Measurements from ENCODE around the gene TENM3. TPM values are rescaled to one million over a fixed set of nuclear protein-coding genes. Genes with fewer than 3 reads are reported as not detected.

TENM3 gene
- total and polyA plus RNA-seq, 2 of the 8 experiments (the other 6 are each of a cell fraction or from before 2014, with no cell fraction given): 36.9 to 69.3 TPM

GRCh38 chr4:182205306-182205705, 37.9 kb upstream of the TENM3 start (continued):
- no peak for TF ChIP-seq CHD7 (IDR thresholded peaks at IDR 0.05; ENCODE audit: insufficient replicate concordance, low read length)
- no peak for TF ChIP-seq CREB1 (IDR thresholded peaks at IDR 0.05)
- no peak for TF ChIP-seq ASH2L (IDR thresholded peaks at IDR 0.05; ENCODE audit: low read length)
- no peak for TF ChIP-seq HDAC2 (IDR thresholded peaks at IDR 0.05; ENCODE audit: borderline replicate concordance in 1 of 2, low read depth in 2 of 2, low read length in 2 of 2)
